Fibroblast of lung (primary cell): ENCODE measurements around the gene CTDSP1. TPM values are rescaled to one million over a fixed set of nuclear protein-coding genes. Genes with fewer than 3 reads are reported as not detected.

Source experiments
- DNase-seq, 2 donors: peaks; one replicate each; pipeline versions ENCODE4 v3.0.0 to v3.0.0-alpha.2; 2010; ENCODE audit warnings: low read depth in 2 of 2
- H2AFZ ChIP-seq: 2 replicates; pipeline ENCODE4 v1.5.1; 2012; ENCODE audit warnings: low read length, control low read depth, inconsistent platforms
- H3K27ac ChIP-seq: 2 replicates; pipeline ENCODE4 v1.5.1; 2011; ENCODE audit warnings: low read length, control low read depth; ENCODE audit not compliant: insufficient read depth
- H3K27me3 ChIP-seq: 2 replicates; pipeline ENCODE4 v1.5.1; 2011; ENCODE audit warnings: mild to moderate bottlenecking, low read length; ENCODE audit not compliant: control insufficient read depth, insufficient read depth
- H3K36me3 ChIP-seq: 2 replicates; pipeline ENCODE4 v1.5.1; 2011; ENCODE audit warnings: low read length; ENCODE audit not compliant: control insufficient read depth, insufficient read depth
- H3K4me1 ChIP-seq: 2 replicates; pipeline ENCODE4 v1.5.1; 2011; ENCODE audit warnings: low read length; ENCODE audit not compliant: control insufficient read depth, insufficient read depth; ENCODE audit errors: extremely low read depth
- H3K4me2 ChIP-seq: 2 replicates; pipeline ENCODE4 v1.5.1; 2011; ENCODE audit warnings: low read length, control low read depth; ENCODE audit not compliant: insufficient read depth; ENCODE audit errors: extremely low read depth
- H3K4me3 ChIP-seq, 4 experiments: fragments of 200-600 bp in 1 of 4; sonication (generic) in 1 of 4; replicated peaks in 1 of 4; 2 replicates each; pipeline ENCODE4 v1.5.1; 2011 to 2016; ENCODE audit warnings: low read length in 4 of 4, low read depth in 3 of 4, mild to moderate bottlenecking in 3 of 4, control low read depth in 2 of 4, inconsistent platforms in 1 of 4, mixed read lengths in 1 of 4; ENCODE audit not compliant: insufficient read depth in 1 of 4; ENCODE audit errors: control extremely low read depth in 1 of 4
- H3K79me2 ChIP-seq: 2 replicates; pipeline ENCODE4 v1.5.1; 2012; ENCODE audit warnings: mild to moderate bottlenecking, low read length, inconsistent platforms; ENCODE audit not compliant: control insufficient read depth, insufficient read depth
- H3K9ac ChIP-seq: 2 replicates; pipeline ENCODE4 v1.5.1; 2011; ENCODE audit warnings: mild to moderate bottlenecking, low read length, control low read depth; ENCODE audit not compliant: insufficient read depth
- H3K9me3 ChIP-seq: 2 replicates; pipeline ENCODE4 v1.5.1; 2012; ENCODE audit warnings: low read depth, low read length; ENCODE audit not compliant: control insufficient read depth, insufficient read depth
- H4K20me1 ChIP-seq: 2 replicates; pipeline ENCODE4 v1.5.1; 2011; ENCODE audit warnings: low read length; ENCODE audit not compliant: control insufficient read depth, insufficient read depth; ENCODE audit errors: extremely low read depth
- EZH2 ChIP-seq: IDR thresholded peaks from 2 replicates; pipeline ENCODE4 v1.5.1; 2012; ENCODE audit warnings: low read length, control low read depth, mild to moderate bottlenecking; ENCODE audit errors: missing control alignments
- polyA plus RNA-seq, 2 donors: library from polyadenylated mRNA; depleted of rRNA in 1 of 2; stranded (reverse) in 1 of 2; unstranded in 1 of 2; fragments of >200 nt; gene quantifications; 2 replicates each; pipeline ENCODE4 v1.2.1, GENCODE V29; 2011 to 2012; ENCODE audit warnings: missing spikeins in 1 of 2
- total RNA-seq: library from RNA; depleted of rRNA; stranded (reverse); fragments of >200 nt; gene quantifications from 2 replicates; pipeline ENCODE4 v1.2.1, GENCODE V29; 2014
- TF ChIP-seq, protein P1 (sequence below), 2 donors: IDR thresholded peaks in 1 of 2; conservative IDR thresholded peaks in 1 of 2; 1 replicate in 1 of 2; 2 replicates in 1 of 2; pipeline ENCODE4 v1.5.1; 2011 to 2012; ENCODE audit warnings: low read length in 2 of 2, control low read depth in 1 of 2, inconsistent platforms in 1 of 2, low read depth in 1 of 2, mild to moderate bottlenecking in 1 of 2

CTDSP1 gene
- total and polyA plus RNA-seq, 2 donors (not counting 1 experiment from before 2014, with no cell fraction given): 45.4 to 69.6 TPM

- Histone ChIP-seq H3K4me3 (peak overlapping the region; percentile 47 to 96 (median 60)), H3K4me1 (peaks cover 16% of the 10 kb centered on the region), H3K9me3 (no peaks in the 10 kb centered on the region), H3K79me2 (peaks cover 10% of the 10 kb centered on the region), H3K36me3 (no peaks in the 10 kb centered on the region), H2AFZ (peak overlapping the region; percentile 77), H3K9ac (peak overlapping the region; percentile 76), H3K27me3 (no peaks in the 10 kb centered on the region), H4K20me1 (no peaks in the 10 kb centered on the region), H3K27ac (peak overlapping the region; percentile 81), H3K4me2 (peak overlapping the region; percentile 99)
- peak; percentile 96 to 98 for DNase-seq
- TF ChIP-seq, protein P1, sequence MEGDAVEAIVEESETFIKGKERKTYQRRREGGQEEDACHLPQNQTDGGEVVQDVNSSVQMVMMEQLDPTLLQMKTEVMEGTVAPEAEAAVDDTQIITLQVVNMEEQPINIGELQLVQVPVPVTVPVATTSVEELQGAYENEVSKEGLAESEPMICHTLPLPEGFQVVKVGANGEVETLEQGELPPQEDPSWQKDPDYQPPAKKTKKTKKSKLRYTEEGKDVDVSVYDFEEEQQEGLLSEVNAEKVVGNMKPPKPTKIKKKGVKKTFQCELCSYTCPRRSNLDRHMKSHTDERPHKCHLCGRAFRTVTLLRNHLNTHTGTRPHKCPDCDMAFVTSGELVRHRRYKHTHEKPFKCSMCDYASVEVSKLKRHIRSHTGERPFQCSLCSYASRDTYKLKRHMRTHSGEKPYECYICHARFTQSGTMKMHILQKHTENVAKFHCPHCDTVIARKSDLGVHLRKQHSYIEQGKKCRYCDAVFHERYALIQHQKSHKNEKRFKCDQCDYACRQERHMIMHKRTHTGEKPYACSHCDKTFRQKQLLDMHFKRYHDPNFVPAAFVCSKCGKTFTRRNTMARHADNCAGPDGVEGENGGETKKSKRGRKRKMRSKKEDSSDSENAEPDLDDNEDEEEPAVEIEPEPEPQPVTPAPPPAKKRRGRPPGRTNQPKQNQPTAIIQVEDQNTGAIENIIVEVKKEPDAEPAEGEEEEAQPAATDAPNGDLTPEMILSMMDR (conservative IDR thresholded peaks at IDR 0.05 in 1 of 2, IDR thresholded peaks at IDR 0.05 in 1 of 2; ENCODE audit: low read depth in 1 of 2, low read length in 2 of 2): peak; percentile 52 to 63
- TF ChIP-seq EZH2: no peak
These were observed 3.6 kb upstream of the CTDSP1 start for GRCh38 chr2:218395826-218396687.

- peak; percentile 60 to 69 for DNase-seq
- peak overlapping the region; percentile 99 for H3K4me2 ChIP-seq
- no peaks in the 10 kb centered on the region for H4K20me1 ChIP-seq
- peak overlapping the region; percentile 81 for H3K27ac ChIP-seq
- H3K9ac ChIP-seq: peak overlapping the region; percentile 76
- peaks cover 18% of the 10 kb centered on the region for H3K79me2 ChIP-seq
- no peaks in the 10 kb centered on the region for H3K27me3 ChIP-seq
- H3K9me3 ChIP-seq: no peaks in the 10 kb centered on the region
- no peak for TF ChIP-seq EZH2
- TF ChIP-seq, protein P1 (conservative IDR thresholded peaks at IDR 0.05 in 1 of 2, IDR thresholded peaks at IDR 0.05 in 1 of 2; ENCODE audit: low read depth in 1 of 2, low read length in 2 of 2): no peak
- H3K4me1 ChIP-seq: peaks cover 18% of the 10 kb centered on the region
- H2AFZ ChIP-seq: peak overlapping the region; percentile 41
- H3K4me3 ChIP-seq: peak overlapping the region; percentile 47 to 96 (median 60)
- H3K36me3 ChIP-seq: no peaks in the 10 kb centered on the region
These were observed 2.8 kb upstream of the CTDSP1 start for GRCh38 chr2:218396688-218397462.

DNA sequence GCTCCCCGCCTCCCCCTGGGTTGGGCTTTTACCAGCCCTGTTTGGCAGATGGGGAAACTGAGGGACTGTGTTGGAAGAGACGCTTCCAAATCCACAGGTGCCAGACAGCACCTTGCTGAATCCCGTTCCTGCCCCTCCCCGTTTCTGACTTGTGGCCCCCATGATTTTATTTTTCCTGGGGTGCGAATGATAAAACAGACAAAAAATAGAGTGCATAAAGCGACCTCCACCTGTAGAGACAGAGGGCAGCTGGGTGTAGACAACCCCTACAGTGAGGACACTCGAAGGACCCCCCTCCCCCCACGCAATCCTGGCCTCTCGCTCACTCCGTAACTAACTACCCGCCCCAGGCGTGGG is 2.2 kb upstream of the CTDSP1 start:
- Histone ChIP-seq H3K36me3 (peaks cover 4% of the 10 kb centered on the region), H3K4me1 (peaks cover 22% of the 10 kb centered on the region), H3K4me3 (peak overlapping the region; percentile 47 to 96 (median 60)), H3K4me2 (peak overlapping the region; percentile 99), H3K27ac (peak overlapping the region; percentile 81), H4K20me1 (no peaks in the 10 kb centered on the region), H3K9ac (peak overlapping the region; percentile 27), H3K9me3 (no peaks in the 10 kb centered on the region), H3K79me2 (peaks cover 23% of the 10 kb centered on the region), H3K27me3 (no peaks in the 10 kb centered on the region), H2AFZ (no peak overlapping the region)
- no peak for DNase-seq
- TF ChIP-seq, protein P1 (conservative IDR thresholded peaks at IDR 0.05 in 1 of 2, IDR thresholded peaks at IDR 0.05 in 1 of 2; ENCODE audit: low read depth in 1 of 2, low read length in 2 of 2): no peak
- no peak for TF ChIP-seq EZH2
